ENCODE results near the gene CCNJ.
"Not testable (repeated sequence)": the region's sequence is repeated elsewhere in the genome, so short reads cannot be mapped to it uniquely, and the experiment has no call there.

Gene CCNJ

GRCh38 chr10:96043033-96043892, at the start of gene CCNJ:
Gene CCNJ, plus strand, starts transcription at chr10:96043583. Its CDS starts 811 bp downstream, at chr10:96044394.
- H3K27me3 Mint-ChIP-seq (ENCODE audit: low read depth, poor library complexity), result peaks cover 5% of the 10 kb centered on the region
- peak within 1 kb of the TSS; percentile 88 for H3K4me3 Mint-ChIP-seq
- DNase-seq, result peak; percentile 87
- H3K27ac Mint-ChIP-seq, result peak within 1 kb of the TSS; percentile 92
- H3K9me3 Mint-ChIP-seq, result peaks cover 11% of the 10 kb centered on the region
- H3K36me3 Mint-ChIP-seq (ENCODE audit: low read depth), result peaks cover 24% of the 10 kb centered on the region
- no peak for TF ChIP-seq CTCF (IDR thresholded peaks at IDR 0.05)
- peaks cover 47% of the 10 kb centered on the region for H3K4me1 Mint-ChIP-seq

- DNase-seq; H3K27me3 Mint-ChIP-seq (ENCODE audit: low read depth, poor library complexity); H3K9me3 Mint-ChIP-seq; H3K27ac Mint-ChIP-seq; H3K4me1 Mint-ChIP-seq; H3K4me3 Mint-ChIP-seq; H3K36me3 Mint-ChIP-seq (ENCODE audit: low read depth): not testable (repeated sequence)
Observed at GRCh38 chr10:95994376-95994775, 49.0 kb upstream of the CCNJ start.

GRCh38 chr10:95998255-95998784, 45.1 kb upstream of the CCNJ start:
- no peaks in the 10 kb centered on the region for H3K9me3 Mint-ChIP-seq

GRCh38 chr10:96013956-96014355, 29.4 kb upstream of the CCNJ start:
- Mint-ChIP-seq H3K4me1 (no peaks in the 10 kb centered on the region), H3K4me3 (no peak overlapping the region), H3K9me3 (no peaks in the 10 kb centered on the region), H3K27ac (no peak overlapping the region), H3K27me3 (ENCODE audit: low read depth, poor library complexity) (peaks cover 10% of the 10 kb centered on the region), H3K36me3 (ENCODE audit: low read depth) (no peaks in the 10 kb centered on the region)
- no peak for TF ChIP-seq CTCF (IDR thresholded peaks at IDR 0.05)
- no peak for DNase-seq

More at GRCh38 chr10:95998255-95998784, 45.1 kb upstream of the CCNJ start:
- Mint-ChIP-seq H3K27ac (no peak overlapping the region), H3K4me3 (no peak overlapping the region), H3K4me1 (peaks cover 5% of the 10 kb centered on the region), H3K36me3 (ENCODE audit: low read depth) (no peaks in the 10 kb centered on the region), H3K27me3 (ENCODE audit: low read depth, poor library complexity) (no peaks in the 10 kb centered on the region)
- no peak for TF ChIP-seq CTCF (IDR thresholded peaks at IDR 0.05)
- no peak for DNase-seq

- H3K9me3 Mint-ChIP-seq, result no peaks in the 10 kb centered on the region
- no peak overlapping the region for H3K27ac Mint-ChIP-seq
- DNase-seq, result no peak
- H3K36me3 Mint-ChIP-seq (ENCODE audit: low read depth), result no peaks in the 10 kb centered on the region
- peaks cover 10% of the 10 kb centered on the region for H3K27me3 Mint-ChIP-seq (ENCODE audit: low read depth, poor library complexity)
- no peak overlapping the region for H3K4me3 Mint-ChIP-seq
- no peak for TF ChIP-seq CTCF (IDR thresholded peaks at IDR 0.05)
- no peaks in the 10 kb centered on the region for H3K4me1 Mint-ChIP-seq
Observed at GRCh38 chr10:96014473-96015102, 28.8 kb upstream of the CCNJ start.

GRCh38 chr10:96017191-96017687, 26.1 kb upstream of the CCNJ start:
- DNase-seq, result peak; percentile 36
- H3K27me3 Mint-ChIP-seq (ENCODE audit: low read depth, poor library complexity), result peaks cover 14% of the 10 kb centered on the region
- no peak overlapping the region for H3K4me3 Mint-ChIP-seq
- H3K36me3 Mint-ChIP-seq (ENCODE audit: low read depth), result no peaks in the 10 kb centered on the region
- peak; percentile 84 for TF ChIP-seq CTCF (IDR thresholded peaks at IDR 0.05)
- H3K4me1 Mint-ChIP-seq, result no peaks in the 10 kb centered on the region
- no peaks in the 10 kb centered on the region for H3K9me3 Mint-ChIP-seq
- no peak overlapping the region for H3K27ac Mint-ChIP-seq
